Measurements from ENCODE around the gene RPL31. TPM values are rescaled to one million over a fixed set of nuclear protein-coding genes. Genes with fewer than 3 reads are reported as not detected.

The RPL31 gene
- total RNA-seq, 1 donor from 2014 or later: 1,129 TPM

DNA sequence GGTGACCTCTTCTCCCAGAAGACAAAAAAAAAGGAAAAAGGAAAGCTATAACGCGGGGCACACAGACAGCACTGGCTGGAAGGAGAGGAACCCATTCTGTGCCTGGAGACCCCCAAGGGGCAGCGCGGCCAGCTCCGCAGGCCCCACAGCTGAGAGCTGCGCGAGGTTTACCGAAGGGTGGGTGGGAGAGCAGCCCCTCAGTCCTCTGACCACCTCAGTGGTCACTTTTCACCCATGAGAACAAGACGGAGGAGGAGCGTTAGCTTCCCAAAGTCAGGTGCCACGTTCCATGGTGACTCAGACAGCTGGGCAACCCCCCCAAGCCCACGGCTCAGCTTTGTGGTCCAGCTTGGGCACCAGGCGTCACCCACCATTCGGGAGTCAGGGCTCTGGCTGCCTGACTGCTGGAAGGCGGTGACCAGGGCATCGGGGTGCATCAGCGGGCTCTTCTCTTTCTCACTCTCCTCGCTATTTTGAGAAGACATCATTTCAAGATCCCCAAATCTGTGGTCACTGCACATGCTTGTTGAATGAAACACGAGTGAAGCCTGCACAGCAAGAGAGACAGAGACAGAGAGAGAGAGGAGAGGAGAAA is 35.2 kb downstream of the RPL31 start:
- H3K27me3 ChIP-seq (ENCODE audit: insufficient read depth, low read length): no peaks in the 10 kb centered on the region
- no peak overlapping the region for H2AFZ ChIP-seq (ENCODE audit: low read depth, low read length)
- no peaks in the 10 kb centered on the region for H3K36me3 Mint-ChIP-seq (ENCODE audit: low read depth, unreplicated experiment)
- no peaks in the 10 kb centered on the region for H3K4me1 ChIP-seq (ENCODE audit: insufficient read depth, low read length)
- H3K27ac ChIP-seq (ENCODE audit: low read depth, low read length): no peak overlapping the region
- no peak for DNase-seq (ENCODE audit: low read depth)
- H3K9me3 ChIP-seq (ENCODE audit: insufficient read depth, low read depth, low read length): no peaks in the 10 kb centered on the region
- H3K4me3 ChIP-seq (ENCODE audit: insufficient read depth, low read depth, low read length): no peak overlapping the region
- no peaks in the 10 kb centered on the region for H3K9me3 Mint-ChIP-seq (ENCODE audit: unreplicated experiment)
- H3K4me2 ChIP-seq (ENCODE audit: low read length): no peak overlapping the region
- TF ChIP-seq EZH2 (IDR thresholded peaks at IDR 0.05; ENCODE audit: insufficient read depth, low read length): no peak
- TF ChIP-seq, protein P1, sequence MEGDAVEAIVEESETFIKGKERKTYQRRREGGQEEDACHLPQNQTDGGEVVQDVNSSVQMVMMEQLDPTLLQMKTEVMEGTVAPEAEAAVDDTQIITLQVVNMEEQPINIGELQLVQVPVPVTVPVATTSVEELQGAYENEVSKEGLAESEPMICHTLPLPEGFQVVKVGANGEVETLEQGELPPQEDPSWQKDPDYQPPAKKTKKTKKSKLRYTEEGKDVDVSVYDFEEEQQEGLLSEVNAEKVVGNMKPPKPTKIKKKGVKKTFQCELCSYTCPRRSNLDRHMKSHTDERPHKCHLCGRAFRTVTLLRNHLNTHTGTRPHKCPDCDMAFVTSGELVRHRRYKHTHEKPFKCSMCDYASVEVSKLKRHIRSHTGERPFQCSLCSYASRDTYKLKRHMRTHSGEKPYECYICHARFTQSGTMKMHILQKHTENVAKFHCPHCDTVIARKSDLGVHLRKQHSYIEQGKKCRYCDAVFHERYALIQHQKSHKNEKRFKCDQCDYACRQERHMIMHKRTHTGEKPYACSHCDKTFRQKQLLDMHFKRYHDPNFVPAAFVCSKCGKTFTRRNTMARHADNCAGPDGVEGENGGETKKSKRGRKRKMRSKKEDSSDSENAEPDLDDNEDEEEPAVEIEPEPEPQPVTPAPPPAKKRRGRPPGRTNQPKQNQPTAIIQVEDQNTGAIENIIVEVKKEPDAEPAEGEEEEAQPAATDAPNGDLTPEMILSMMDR (IDR thresholded peaks at IDR 0.05; ENCODE audit: insufficient read depth, low read depth, low read length): no peak
- H3K36me3 ChIP-seq (ENCODE audit: insufficient read depth, low read length): no peaks in the 10 kb centered on the region
- H3K27me3 Mint-ChIP-seq (ENCODE audit: low read depth, unreplicated experiment): peaks cover 2% of the 10 kb centered on the region
- H3K4me1 Mint-ChIP-seq (ENCODE audit: low read depth, unreplicated experiment): peaks cover 2% of the 10 kb centered on the region
- no peaks in the 10 kb centered on the region for H4K20me1 ChIP-seq (ENCODE audit: insufficient read depth, low read length)
- FAIRE-seq: no peak
- H3K4me3 Mint-ChIP-seq (ENCODE audit: unreplicated experiment): no peak overlapping the region
- H3K9ac ChIP-seq (ENCODE audit: low read length): no peak overlapping the region
- no peak overlapping the region for H3K27ac Mint-ChIP-seq (ENCODE audit: unreplicated experiment)
- H3K79me2 ChIP-seq (ENCODE audit: insufficient read depth, low read length): no peaks in the 10 kb centered on the region

DNA sequence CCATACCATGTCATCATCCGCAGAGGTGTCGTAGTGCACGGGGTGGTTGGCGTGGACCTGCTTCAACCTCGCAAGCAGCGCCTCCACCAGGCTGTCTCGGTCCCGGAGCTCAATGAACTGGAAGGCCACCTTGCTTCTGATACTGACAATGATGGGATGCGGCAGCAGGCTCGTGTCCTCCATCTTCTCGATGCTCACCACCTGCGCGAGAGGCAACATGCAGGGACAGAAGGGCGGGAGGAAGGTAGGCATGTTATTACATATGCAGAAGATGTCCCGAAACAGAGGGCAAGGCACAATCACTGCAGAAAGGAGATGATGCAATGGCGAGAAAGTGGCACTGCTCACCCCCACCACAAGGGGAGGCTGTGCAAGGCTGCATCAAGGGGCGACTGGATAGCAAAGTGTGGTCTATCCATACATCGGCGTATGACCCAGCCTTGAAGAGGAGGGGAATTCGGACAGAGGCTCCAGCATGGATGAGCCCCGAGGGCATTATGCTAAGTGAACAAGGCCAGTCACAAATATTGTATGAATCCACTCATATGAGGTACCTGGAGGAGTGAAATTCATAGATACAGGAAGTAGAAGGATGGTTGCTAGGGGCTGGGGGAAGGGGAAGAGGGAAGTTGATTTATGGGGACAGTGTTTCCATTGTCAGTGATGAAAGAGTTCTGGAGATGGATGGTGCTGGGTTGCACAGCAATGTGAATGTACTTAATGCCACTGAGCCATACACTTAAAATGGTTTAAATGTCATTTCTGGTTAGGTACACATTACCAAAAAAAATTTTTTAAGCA is 36.6 kb downstream of the RPL31 start:
- Mint-ChIP-seq H3K4me1 (ENCODE audit: low read depth, unreplicated experiment) (peaks cover 2% of the 10 kb centered on the region), H3K9me3 (ENCODE audit: unreplicated experiment) (no peaks in the 10 kb centered on the region), H3K36me3 (ENCODE audit: low read depth, unreplicated experiment) (no peaks in the 10 kb centered on the region), H3K4me3 (ENCODE audit: unreplicated experiment) (no peak overlapping the region), H3K27ac (ENCODE audit: unreplicated experiment) (no peak overlapping the region), H3K27me3 (ENCODE audit: low read depth, unreplicated experiment) (no peaks in the 10 kb centered on the region)
- no peak for TF ChIP-seq EZH2 (IDR thresholded peaks at IDR 0.05; ENCODE audit: insufficient read depth, low read length)
- TF ChIP-seq, protein P1 (IDR thresholded peaks at IDR 0.05; ENCODE audit: insufficient read depth, low read depth, low read length): peak; percentile 17
- Histone ChIP-seq H3K27ac (ENCODE audit: low read depth, low read length) (no peak overlapping the region), H4K20me1 (ENCODE audit: insufficient read depth, low read length) (no peaks in the 10 kb centered on the region), H3K27me3 (ENCODE audit: insufficient read depth, low read length) (no peaks in the 10 kb centered on the region), H3K9me3 (ENCODE audit: insufficient read depth, low read depth, low read length) (no peaks in the 10 kb centered on the region), H3K9ac (ENCODE audit: low read length) (no peak overlapping the region), H2AFZ (ENCODE audit: low read depth, low read length) (no peak overlapping the region), H3K4me2 (ENCODE audit: low read length) (no peak overlapping the region), H3K36me3 (ENCODE audit: insufficient read depth, low read length) (no peaks in the 10 kb centered on the region), H3K4me3 (ENCODE audit: insufficient read depth, low read depth, low read length) (no peak overlapping the region), H3K79me2 (ENCODE audit: insufficient read depth, low read length) (no peaks in the 10 kb centered on the region), H3K4me1 (ENCODE audit: insufficient read depth, low read length) (no peaks in the 10 kb centered on the region)
- DNase-seq (ENCODE audit: low read depth) (no peak), FAIRE-seq (no peak)

DNA sequence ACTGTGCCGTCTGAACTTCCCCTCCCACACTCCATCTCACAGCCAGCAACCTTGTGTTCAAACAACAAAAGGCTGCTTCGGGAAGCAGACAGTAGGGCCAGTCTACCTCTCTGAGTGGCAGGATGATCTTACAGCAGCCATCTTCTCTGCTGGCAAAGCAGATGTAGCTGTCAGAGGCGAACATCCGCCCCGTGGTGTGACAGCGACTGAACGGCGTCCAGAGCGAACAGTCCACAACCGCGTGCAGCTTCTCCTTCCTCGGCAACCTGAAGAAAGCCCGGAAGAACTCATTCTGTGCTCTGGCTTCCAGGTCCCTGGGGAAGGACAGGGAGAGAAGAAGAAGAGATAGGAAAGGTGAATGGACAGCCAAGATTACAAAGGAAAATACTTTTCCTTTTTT is 38.0 kb downstream of the RPL31 start:
- Histone ChIP-seq H3K4me2 (ENCODE audit: low read length) (no peak overlapping the region), H3K9me3 (ENCODE audit: insufficient read depth, low read depth, low read length) (no peaks in the 10 kb centered on the region), H3K4me3 (ENCODE audit: insufficient read depth, low read depth, low read length) (no peak overlapping the region), H3K36me3 (ENCODE audit: insufficient read depth, low read length) (no peaks in the 10 kb centered on the region), H3K27me3 (ENCODE audit: insufficient read depth, low read length) (no peaks in the 10 kb centered on the region), H2AFZ (ENCODE audit: low read depth, low read length) (no peak overlapping the region), H4K20me1 (ENCODE audit: insufficient read depth, low read length) (no peaks in the 10 kb centered on the region), H3K4me1 (ENCODE audit: insufficient read depth, low read length) (no peaks in the 10 kb centered on the region), H3K27ac (ENCODE audit: low read depth, low read length) (no peak overlapping the region), H3K9ac (ENCODE audit: low read length) (no peak overlapping the region), H3K79me2 (ENCODE audit: insufficient read depth, low read length) (no peaks in the 10 kb centered on the region)
- DNase-seq (ENCODE audit: low read depth): no peak
- TF ChIP-seq, protein P1 (IDR thresholded peaks at IDR 0.05; ENCODE audit: insufficient read depth, low read depth, low read length): no peak
- TF ChIP-seq EZH2 (IDR thresholded peaks at IDR 0.05; ENCODE audit: insufficient read depth, low read length): no peak
- no peak overlapping the region for H3K27ac Mint-ChIP-seq (ENCODE audit: unreplicated experiment)
- H3K9me3 Mint-ChIP-seq (ENCODE audit: unreplicated experiment): no peaks in the 10 kb centered on the region
- no peaks in the 10 kb centered on the region for H3K36me3 Mint-ChIP-seq (ENCODE audit: low read depth, unreplicated experiment)
- no peak for FAIRE-seq
- H3K4me1 Mint-ChIP-seq (ENCODE audit: low read depth, unreplicated experiment): peaks cover 2% of the 10 kb centered on the region
- H3K27me3 Mint-ChIP-seq (ENCODE audit: low read depth, unreplicated experiment): no peaks in the 10 kb centered on the region
- H3K4me3 Mint-ChIP-seq (ENCODE audit: unreplicated experiment): no peak overlapping the region
